Kidney (tissue), 14 donors: ENCODE results near the gene TMEM106A. TPM values are rescaled to one million over a fixed set of nuclear protein-coding genes. Genes with fewer than 3 reads are reported as not detected.
"Not testable (repeated sequence)": the region's sequence is repeated elsewhere in the genome, so short reads cannot be mapped to it uniquely, and the experiment has no call there.

Experiments
- DNase-seq, 5 donors: peaks; one replicate each; pipeline ENCODE4 v3.0.0-alpha.2; 2013 to 2020
- FAIRE-seq: peaks from 2 replicates; lab custom pipeline; 2012; peaks lifted over from hg19 to GRCh38; lab: Jason Lieb, UNC
- H3K27ac ChIP-seq, 2 donors: one replicate each; pipeline ENCODE4 v1.7.0; 2013; ENCODE audit warnings: low read depth in 2 of 2, low read length in 2 of 2, inconsistent platforms in 1 of 2
- H3K27me3 ChIP-seq: one replicate; pipeline ENCODE4 v1.7.1; 2013; ENCODE audit warnings: low read length, inconsistent platforms; ENCODE audit not compliant: control insufficient read depth, insufficient read depth
- H3K36me3 ChIP-seq, 3 donors: one replicate each; pipeline versions ENCODE4 v1.7.0 to v1.7.1; 2013; ENCODE audit warnings: low read length in 3 of 3, control low read depth in 1 of 3, inconsistent platforms in 1 of 3; ENCODE audit not compliant: insufficient read depth in 3 of 3, control insufficient read depth in 2 of 3
- H3K4me1 ChIP-seq, 3 donors: one replicate each; pipeline versions ENCODE4 v1.7.0 to v1.7.1; 2013; ENCODE audit warnings: low read length in 3 of 3, inconsistent platforms in 1 of 3, low read depth in 1 of 3; ENCODE audit not compliant: control insufficient read depth in 2 of 3, insufficient read depth in 2 of 3
- H3K4me3 ChIP-seq, 3 donors: one replicate each; pipeline versions ENCODE4 v1.7.0 to v1.8.1; 2013; ENCODE audit warnings: low read length in 3 of 3, control low read depth in 1 of 3, inconsistent platforms in 1 of 3
- H3K9ac ChIP-seq, 3 donors: one replicate each; pipeline versions ENCODE4 v1.7.0 to v1.7.1; 2013; ENCODE audit warnings: low read length in 3 of 3, control low read depth in 1 of 3, inconsistent platforms in 1 of 3
- H3K9me3 ChIP-seq, 3 donors: one replicate each; pipeline versions ENCODE4 v1.7.0 to v1.7.1; 2013; ENCODE audit warnings: low read length in 3 of 3, control low read depth in 1 of 3, inconsistent platforms in 1 of 3; ENCODE audit not compliant: control insufficient read depth in 2 of 3, insufficient read depth in 1 of 3
- CTCF ChIP-seq: IDR thresholded peaks from 3 replicates; pipeline ENCODE4 v1.5.1; 2012; ENCODE audit warnings: mild to moderate bottlenecking, moderate library complexity, borderline replicate concordance; ENCODE audit not compliant: insufficient read depth; ENCODE audit errors: extremely low read depth
- intact Hi-C: fragments of 100-400 bp; cut with DNase I; formaldehyde crosslinking; loops from one replicate; pipeline ENCODE4 v1.11.1; 2022
- polyA plus RNA-seq: library from polyadenylated mRNA; stranded (reverse); fragments of 350-450 nt; fragmentation: Illumina TruSeq; extraction: RNeasy Lipid Tissue Mini Kit (QIAGEN cat#74804); gene quantifications from one replicate; pipeline ENCODE4 v1.2.3, GENCODE V29; 2014; ENCODE audit warnings: low read depth, low replicate concordance; ENCODE audit not compliant: insufficient read depth
- total RNA-seq: library from RNA; stranded (reverse); fragmentation: NEBNext Ultra II Directional; extraction: Animal tissue kit (Norgen Biotek cat#: 25700); gene quantifications from one replicate; pipeline ENCODE4 v1.2.1, GENCODE V29; 2021
- donor health status: control.
- donor health status: control.
- donor health status: control.
- donor health status: control.
- donor health status: control.
- donor health status: DM: yes; HTN: yes; CAD: no.
- donor health status: Normal renal cell carcinoma (clear cell type).

Gene TMEM106A
- total and polyA plus RNA-seq, 2 donors from 2014 or later, result 15.7 to 18.1 TPM

- H3K27ac ChIP-seq, result no peak overlapping the region
- no peak for DNase-seq
- intact Hi-C loops, result no loop called here
These were observed 14.7 kb downstream of the TMEM106A start for GRCh38 chr17:43226393-43226792.

GRCh38 chr17:43228020-43228782 is 16.5 kb downstream of the TMEM106A start, which contains the start of gene CCDC200:
TSS of gene CCDC200 (minus strand) at chr17:43228623. CDS start at chr17:43228554, 69 bp downstream.
- DNase-seq, intact Hi-C loops: not testable (repeated sequence)

More at GRCh38 chr17:43226393-43226792, 14.7 kb downstream of the TMEM106A start:
- FAIRE-seq, result no peak
- Histone ChIP-seq H3K36me3 (peaks cover 0 to 19% (median 2%) of the 10 kb centered on the region in 3 donors), H3K4me1 (no peaks in the 10 kb centered on the region), H3K9ac (no peak overlapping the region), H3K9me3 (no peaks in the 10 kb centered on the region), H3K4me3 (no peak overlapping the region), H3K27me3 (no peaks in the 10 kb centered on the region)
- no peak for TF ChIP-seq CTCF

GRCh38 chr17:43231205-43232020 is 19.7 kb downstream of the TMEM106A start:
- H3K4me1 ChIP-seq, H3K36me3 ChIP-seq, H3K9ac ChIP-seq, H3K27me3 ChIP-seq, FAIRE-seq, intact Hi-C loops, H3K27ac ChIP-seq, H3K9me3 ChIP-seq: not testable (repeated sequence)
- DNase-seq, result peak in 1 of 5 donors; percentile 31
- H3K4me3 ChIP-seq, result peak overlapping the region in 1 of 3 donors; percentile 30

More at GRCh38 chr17:43228020-43228782, 16.5 kb downstream of the TMEM106A start, which contains the start of gene CCDC200:
- not testable (repeated sequence) for H3K27me3 ChIP-seq, H3K9ac ChIP-seq, H3K4me3 ChIP-seq, H3K9me3 ChIP-seq, H3K27ac ChIP-seq, FAIRE-seq, H3K4me1 ChIP-seq
- H3K36me3 ChIP-seq, result peaks cover 0 to 15% (median 2%) of the 10 kb centered on the region in 3 donors

- H3K9me3 ChIP-seq, H3K9ac ChIP-seq, H3K4me1 ChIP-seq, FAIRE-seq, H3K27me3 ChIP-seq, H3K27ac ChIP-seq, H3K36me3 ChIP-seq, intact Hi-C loops, H3K4me3 ChIP-seq: not testable (repeated sequence)
- peak in 2 of 5 donors; percentile 62 to 94 for DNase-seq
These were observed 20.5 kb downstream of the TMEM106A start for GRCh38 chr17:43232021-43232699.

- H3K27me3 ChIP-seq, H3K4me3 ChIP-seq, H3K9ac ChIP-seq, H3K36me3 ChIP-seq, FAIRE-seq, H3K4me1 ChIP-seq, H3K9me3 ChIP-seq, DNase-seq, intact Hi-C loops, H3K27ac ChIP-seq: not testable (repeated sequence)
These were observed 21.6 kb downstream of the TMEM106A start for GRCh38 chr17:43233263-43233662.

GRCh38 chr17:43233877-43234276 is 22.2 kb downstream of the TMEM106A start, which contains the start of gene RNU2-1:
TSS of gene RNU2-1 (minus strand) at chr17:43233977.
- H3K27ac ChIP-seq, FAIRE-seq, intact Hi-C loops, H3K36me3 ChIP-seq, H3K4me3 ChIP-seq, H3K9me3 ChIP-seq, DNase-seq, H3K4me1 ChIP-seq, H3K27me3 ChIP-seq, H3K9ac ChIP-seq: not testable (repeated sequence)

GRCh38 chr17:43239597-43239996 is 27.9 kb downstream of the TMEM106A start:
- H3K36me3 ChIP-seq, DNase-seq, H3K9me3 ChIP-seq, H3K4me3 ChIP-seq, intact Hi-C loops, H3K27ac ChIP-seq, H3K27me3 ChIP-seq, H3K4me1 ChIP-seq, FAIRE-seq, H3K9ac ChIP-seq: not testable (repeated sequence)
